Neuronal stem cell (in vitro differentiated cells): ENCODE measurements around the gene HERC6.
"Not testable (repeated sequence)": the region's sequence is repeated elsewhere in the genome, so short reads cannot be mapped to it uniquely, and the experiment has no call there.

Source experiments
- DNase-seq: peaks from one replicate; pipeline ENCODE4 v3.0.0-alpha.2; 2013; ENCODE audit warnings: low spot score
- H2AFZ ChIP-seq: one replicate; pipeline ENCODE4 v1.6.1; 2013; ENCODE audit warnings: mild to moderate bottlenecking, low read length, inconsistent platforms
- H2AK5ac ChIP-seq: 2 replicates; pipeline ENCODE4 v1.6.1; 2013; ENCODE audit warnings: low read depth, mild to moderate bottlenecking, inconsistent platforms, low read length, moderate library complexity, mixed read lengths
- H2BK120ac ChIP-seq: 2 replicates; pipeline ENCODE4 v1.6.1; 2013; ENCODE audit warnings: low read depth, mild to moderate bottlenecking, inconsistent platforms, low read length, moderate library complexity, mixed read lengths
- H2BK12ac ChIP-seq: one replicate; pipeline ENCODE4 v1.6.1; 2013; ENCODE audit warnings: low read length, inconsistent platforms
- H2BK15ac ChIP-seq: 2 replicates; pipeline ENCODE4 v1.6.1; 2013; ENCODE audit warnings: mild to moderate bottlenecking, low read length, inconsistent platforms, mixed read lengths
- H2BK5ac ChIP-seq: one replicate; pipeline ENCODE4 v1.6.1; 2013; ENCODE audit warnings: inconsistent platforms, mild to moderate bottlenecking, low read length, moderate library complexity
- H3K14ac ChIP-seq: one replicate; pipeline ENCODE4 v1.6.1; 2013; ENCODE audit warnings: low read length, inconsistent platforms
- H3K18ac ChIP-seq: 2 replicates; pipeline ENCODE4 v1.6.1; 2013; ENCODE audit warnings: low read length, inconsistent platforms
- H3K23ac ChIP-seq: 2 replicates; pipeline ENCODE4 v1.6.1; 2013; ENCODE audit warnings: low read depth, mild to moderate bottlenecking, mixed read lengths, low read length, inconsistent platforms; ENCODE audit not compliant: poor library complexity
- H3K27ac ChIP-seq: replicated peaks from 3 replicates; pipeline ENCODE4 v1.5.1; 2013; ENCODE audit warnings: low read length, inconsistent platforms
- H3K27me3 ChIP-seq, 3 experiments: 2 replicates each; pipeline ENCODE4 v1.6.1; 2013; ENCODE audit warnings: low read length in 3 of 3, mild to moderate bottlenecking in 2 of 3, inconsistent platforms in 1 of 3, low read depth in 1 of 3, mixed read lengths in 1 of 3, moderate library complexity in 1 of 3; ENCODE audit not compliant: control insufficient read depth in 3 of 3, insufficient read depth in 3 of 3
- H3K36me3 ChIP-seq, 2 donors: replicated peaks in 1 of 2; 2 replicates each; pipeline ENCODE4 v1.6.1; 2013; ENCODE audit warnings: low read length in 2 of 2; ENCODE audit not compliant: control insufficient read depth in 2 of 2, insufficient read depth in 2 of 2
- H3K4ac ChIP-seq: 2 replicates; pipeline ENCODE4 v1.6.1; 2013; ENCODE audit warnings: inconsistent platforms, mild to moderate bottlenecking, low read length, moderate library complexity
- H3K4me1 ChIP-seq, 2 donors: 1 replicate in 1 of 2; 2 replicates in 1 of 2; pipeline ENCODE4 v1.6.1; 2013; ENCODE audit warnings: low read length in 2 of 2, low read depth in 1 of 2; ENCODE audit not compliant: control insufficient read depth in 2 of 2, insufficient read depth in 1 of 2
- H3K4me2 ChIP-seq: one replicate; pipeline ENCODE4 v1.6.1; 2013; ENCODE audit warnings: mild to moderate bottlenecking, low read length, inconsistent platforms; ENCODE audit not compliant: insufficient read depth, poor library complexity, severe bottlenecking
- H3K4me3 ChIP-seq, 2 donors: 2 replicates each; pipeline ENCODE4 v1.5.1; 2013; ENCODE audit warnings: low read length in 2 of 2, mild to moderate bottlenecking in 2 of 2, inconsistent platforms in 1 of 2, moderate library complexity in 1 of 2
- H3K79me1 ChIP-seq: one replicate; pipeline ENCODE4 v1.6.1; 2013; ENCODE audit warnings: low read depth, mild to moderate bottlenecking, inconsistent platforms, low read length, moderate library complexity
- H3K9ac ChIP-seq: one replicate; pipeline ENCODE4 v1.6.1; 2013; ENCODE audit warnings: mild to moderate bottlenecking, low read depth, low read length, inconsistent platforms; ENCODE audit not compliant: poor library complexity
- H3K9me3 ChIP-seq, 2 donors: replicated peaks in 1 of 2; 2 replicates each; pipeline versions ENCODE3 to v1.6.1; 2013; ENCODE audit warnings: low read length in 2 of 2, mild to moderate bottlenecking in 2 of 2, inconsistent platforms in 1 of 2, low read depth in 1 of 2, mixed read lengths in 1 of 2, moderate library complexity in 1 of 2; ENCODE audit not compliant: control insufficient read depth in 2 of 2, insufficient read depth in 1 of 2
- H4K8ac ChIP-seq: one replicate; pipeline ENCODE4 v1.6.1; 2013; ENCODE audit warnings: low read depth, mild to moderate bottlenecking, inconsistent platforms, low read length, moderate library complexity
- H4K91ac ChIP-seq: one replicate; pipeline ENCODE4 v1.6.1; 2013; ENCODE audit warnings: low read length, low read depth, mild to moderate bottlenecking, inconsistent platforms; ENCODE audit not compliant: poor library complexity
- WGBS, 2 donors: extraction: QIAGEN DNeasy Blood & Tissue Kit; methylation state at CpG; one replicate each; pipeline ENCODE4 v1.1.7; 2013; ENCODE audit warnings: missing lambda C conversion rate in 2 of 2, mixed read lengths in 1 of 2; ENCODE audit not compliant: insufficient read length in 2 of 2, insufficient replicate concordance in 1 of 2; ENCODE audit errors: extremely low coverage in 2 of 2; 5-methylcytosine and 5-hydroxymethylcytosine counted together

The HERC6 gene

GRCh38 chr4:88446124-88446523 lies 67.5 kb downstream of the HERC6 start:
- Histone ChIP-seq H2AFZ (no peak overlapping the region), H3K23ac (no peak overlapping the region), H3K4me2 (no peak overlapping the region), H4K8ac (no peak overlapping the region), H2BK12ac (no peak overlapping the region), H3K79me1 (no peaks in the 10 kb centered on the region), H2BK15ac (no peak overlapping the region), H4K91ac (no peak overlapping the region), H3K4me3 (no peak overlapping the region), H3K18ac (no peak overlapping the region), H3K4ac (no peak overlapping the region), H2BK120ac (no peak overlapping the region), H3K9ac (no peak overlapping the region), H3K14ac (no peak overlapping the region), H3K4me1 (no peaks in the 10 kb centered on the region), H3K9me3 (no peaks in the 10 kb centered on the region), H2AK5ac (no peak overlapping the region), H2BK5ac (no peak overlapping the region), H3K27ac (no peak overlapping the region), H3K27me3 (no peaks in the 10 kb centered on the region), H3K36me3 (no peaks in the 10 kb centered on the region)
- WGBS, 2 donors, result no CpG with 5 or more reads among the region's 3 CpGs
- no peak for DNase-seq

- Histone ChIP-seq H3K18ac (no peak overlapping the region), H3K27me3 (no peaks in the 10 kb centered on the region), H2BK5ac (no peak overlapping the region), H2BK120ac (no peak overlapping the region), H3K79me1 (no peaks in the 10 kb centered on the region), H2AFZ (no peak overlapping the region), H3K36me3 (no peaks in the 10 kb centered on the region), H3K14ac (no peak overlapping the region), H3K4me1 (no peaks in the 10 kb centered on the region), H4K8ac (no peak overlapping the region), H3K23ac (no peak overlapping the region), H2BK15ac (no peak overlapping the region), H2AK5ac (no peak overlapping the region), H4K91ac (no peak overlapping the region), H3K4ac (no peak overlapping the region), H2BK12ac (no peak overlapping the region), H3K27ac (no peak overlapping the region), H3K9ac (no peak overlapping the region), H3K4me3 (no peak overlapping the region), H3K9me3 (no peaks in the 10 kb centered on the region), H3K4me2 (no peak overlapping the region)
- no CpG with 5 or more reads among the region's 5 CpGs for WGBS, 2 donors
- no peak for DNase-seq
These were observed 68.9 kb downstream of the HERC6 start for GRCh38 chr4:88447371-88448095.

GRCh38 chr4:88448211-88448765 lies 69.6 kb downstream of the HERC6 start:
- H3K4ac ChIP-seq, H3K9me3 ChIP-seq, H3K14ac ChIP-seq, H3K4me1 ChIP-seq, H2AFZ ChIP-seq, H3K9ac ChIP-seq, H3K27me3 ChIP-seq, H3K23ac ChIP-seq, H3K4me3 ChIP-seq, H3K36me3 ChIP-seq, H3K27ac ChIP-seq, H2BK12ac ChIP-seq, H3K4me2 ChIP-seq, H3K18ac ChIP-seq, H2BK5ac ChIP-seq, H2BK15ac ChIP-seq, H2AK5ac ChIP-seq, H4K8ac ChIP-seq, H4K91ac ChIP-seq, DNase-seq, H3K79me1 ChIP-seq, H2BK120ac ChIP-seq: not testable (repeated sequence)
- no CpG with 5 or more reads among the region's 7 CpGs for WGBS, 2 donors

GRCh38 chr4:88448889-88449288 lies 70.2 kb downstream of the HERC6 start:
- DNase-seq, result no peak

More at GRCh38 chr4:88448889-88449288, 70.2 kb downstream of the HERC6 start:
- Histone ChIP-seq H3K27me3 (no peaks in the 10 kb centered on the region), H3K23ac (no peak overlapping the region), H3K9ac (no peak overlapping the region), H3K9me3 (no peaks in the 10 kb centered on the region), H3K4ac (no peak overlapping the region), H2BK5ac (no peak overlapping the region), H3K27ac (no peak overlapping the region), H3K79me1 (no peaks in the 10 kb centered on the region), H3K4me1 (no peaks in the 10 kb centered on the region), H2AK5ac (no peak overlapping the region), H2BK12ac (no peak overlapping the region), H3K36me3 (no peaks in the 10 kb centered on the region), H2BK15ac (no peak overlapping the region), H3K18ac (no peak overlapping the region), H3K4me3 (no peak overlapping the region), H3K14ac (no peak overlapping the region), H2BK120ac (no peak overlapping the region), H3K4me2 (no peak overlapping the region), H4K8ac (no peak overlapping the region), H4K91ac (no peak overlapping the region), H2AFZ (no peak overlapping the region)
